DOHH2 (cell line): ENCODE results near the gene HDX.

Experiments used
- EZH2phosphoT487 ChIP-seq: fragments of 200-600 bp; sonication (generic); IDR thresholded peaks from 2 replicates; pipeline ENCODE4 v1.6.1; 2017; ENCODE audit warnings: borderline replicate concordance, mild to moderate bottlenecking, antibody characterized with exemption, low read length, moderate library complexity, mixed read lengths
- TF ChIP-seq, protein P1 (sequence below): fragments of 200-600 bp; sonication (generic); IDR thresholded peaks from one replicate; pipeline ENCODE4 v1.5.1; 2014; ENCODE audit warnings: antibody characterized with exemption, mild to moderate bottlenecking, low read depth, low read length; ENCODE audit not compliant: poor library complexity, severe bottlenecking

DNA sequence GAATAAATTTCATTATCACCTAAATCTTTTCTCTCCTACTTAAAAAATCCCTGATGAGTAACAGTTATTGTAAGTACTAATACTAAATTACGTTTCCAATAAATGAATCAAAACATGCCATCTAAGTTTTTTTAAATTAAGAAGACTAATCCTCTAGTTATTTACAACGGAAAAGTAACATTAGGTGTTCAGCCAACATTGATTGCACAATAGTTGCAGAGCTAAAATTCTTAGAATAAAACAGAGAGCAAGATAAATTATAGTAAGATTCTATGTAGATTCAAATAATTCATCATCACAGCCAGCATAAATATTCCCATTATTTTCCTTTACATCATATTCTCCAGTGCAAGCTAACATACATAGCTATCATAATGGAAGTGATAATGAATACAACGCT, 139.2 kb downstream of the HDX start:
- TF ChIP-seq, protein P1, sequence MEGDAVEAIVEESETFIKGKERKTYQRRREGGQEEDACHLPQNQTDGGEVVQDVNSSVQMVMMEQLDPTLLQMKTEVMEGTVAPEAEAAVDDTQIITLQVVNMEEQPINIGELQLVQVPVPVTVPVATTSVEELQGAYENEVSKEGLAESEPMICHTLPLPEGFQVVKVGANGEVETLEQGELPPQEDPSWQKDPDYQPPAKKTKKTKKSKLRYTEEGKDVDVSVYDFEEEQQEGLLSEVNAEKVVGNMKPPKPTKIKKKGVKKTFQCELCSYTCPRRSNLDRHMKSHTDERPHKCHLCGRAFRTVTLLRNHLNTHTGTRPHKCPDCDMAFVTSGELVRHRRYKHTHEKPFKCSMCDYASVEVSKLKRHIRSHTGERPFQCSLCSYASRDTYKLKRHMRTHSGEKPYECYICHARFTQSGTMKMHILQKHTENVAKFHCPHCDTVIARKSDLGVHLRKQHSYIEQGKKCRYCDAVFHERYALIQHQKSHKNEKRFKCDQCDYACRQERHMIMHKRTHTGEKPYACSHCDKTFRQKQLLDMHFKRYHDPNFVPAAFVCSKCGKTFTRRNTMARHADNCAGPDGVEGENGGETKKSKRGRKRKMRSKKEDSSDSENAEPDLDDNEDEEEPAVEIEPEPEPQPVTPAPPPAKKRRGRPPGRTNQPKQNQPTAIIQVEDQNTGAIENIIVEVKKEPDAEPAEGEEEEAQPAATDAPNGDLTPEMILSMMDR: no peak
- TF ChIP-seq EZH2phosphoT487: no peak
